Progenitor cell of endocrine pancreas (in vitro differentiated cells): ENCODE results near the gene NCAPH2. TPM values are rescaled to one million over a fixed set of nuclear protein-coding genes. Genes with fewer than 3 reads are reported as not detected.

ENCODE experiments used
- DNase-seq: peaks from one replicate; pipeline ENCODE4 v3.0.0; 2021; ENCODE audit warnings: low spot score; ENCODE audit not compliant: unreplicated experiment
- H3K27ac Mint-ChIP-seq: 2 replicates; pipeline ENCODE4 v1.8.0; 2021; ENCODE audit warnings: mild to moderate bottlenecking, moderate library complexity, mixed read lengths
- H3K27me3 Mint-ChIP-seq: 2 replicates; pipeline ENCODE4 v1.8.0; 2021; ENCODE audit warnings: mixed read lengths
- H3K36me3 Mint-ChIP-seq: 2 replicates; pipeline ENCODE4 v1.8.0; 2022; ENCODE audit warnings: mixed read lengths; ENCODE audit not compliant: insufficient read depth
- H3K4me1 Mint-ChIP-seq: 2 replicates; pipeline ENCODE4 v1.8.0; 2021; ENCODE audit warnings: low read depth, mixed read lengths
- H3K4me3 Mint-ChIP-seq: 2 replicates; pipeline ENCODE4 v1.8.0; 2021; ENCODE audit warnings: low read depth, mild to moderate bottlenecking, moderate library complexity, mixed read lengths
- H3K9me3 Mint-ChIP-seq: 2 replicates; pipeline ENCODE4 v1.8.0; 2021; ENCODE audit warnings: low read depth, mixed read lengths
- total RNA-seq: library from RNA; stranded (reverse); gene quantifications from 2 replicates; pipeline ENCODE4 v1.2.1, GENCODE V29; 2021
- TF ChIP-seq, protein P1 (sequence below): fragments of 200-600 bp; sonication (generic); IDR thresholded peaks from one replicate; pipeline ENCODE4 v1.5.0; 2021; ENCODE audit warnings: antibody characterized with exemption, mild to moderate bottlenecking; ENCODE audit not compliant: unreplicated experiment

The NCAPH2 gene
- total RNA-seq, 1 donor from 2014 or later: 66.5 TPM

DNA sequence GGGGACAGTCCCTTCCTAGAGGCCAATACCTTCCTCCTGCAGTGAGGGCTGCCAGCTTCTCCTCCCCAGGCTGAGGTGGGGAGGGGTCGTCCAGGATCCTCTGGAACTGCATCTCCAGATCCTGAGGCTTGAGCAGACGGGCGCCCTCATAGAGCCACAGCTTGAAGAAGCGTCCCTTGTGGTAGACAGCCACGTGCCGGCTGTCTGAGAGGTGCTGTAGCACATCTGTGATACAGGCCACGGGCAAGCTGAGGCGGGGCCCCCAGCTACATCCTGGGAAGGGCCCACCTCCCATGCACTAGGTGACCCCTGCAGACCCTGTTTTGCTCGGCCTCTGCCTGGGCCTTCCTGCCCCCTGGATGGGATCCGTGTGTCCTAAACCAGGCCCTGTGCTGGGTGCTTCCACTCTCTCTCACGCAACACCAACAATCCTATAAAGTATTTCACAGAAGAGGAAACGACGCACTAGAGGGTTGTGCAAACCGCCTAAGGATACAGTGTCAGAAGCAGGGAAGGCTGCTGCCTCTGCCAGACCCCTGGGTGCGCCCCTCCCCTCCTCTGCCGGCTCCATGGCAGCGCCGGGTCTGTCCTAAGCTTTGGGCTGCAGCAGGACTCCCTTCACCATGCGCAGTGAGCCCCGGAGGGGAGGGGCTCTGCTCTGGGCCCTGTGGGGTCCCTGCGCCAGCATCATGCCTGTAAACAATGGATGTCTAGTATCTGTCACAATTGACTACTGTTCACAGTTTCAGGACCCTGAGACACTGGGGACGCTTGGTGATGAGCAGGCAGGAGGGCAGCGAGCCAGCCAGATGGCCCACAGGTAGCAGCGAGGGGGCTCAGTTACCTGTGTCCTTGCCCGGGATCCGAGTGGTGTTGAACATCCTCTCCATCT, 65.7 kb downstream of the NCAPH2 start:
- Mint-ChIP-seq H3K9me3 (no peaks in the 10 kb centered on the region), H3K27ac (no peak overlapping the region), H3K36me3 (peaks cover 6% of the 10 kb centered on the region), H3K27me3 (no peaks in the 10 kb centered on the region), H3K4me1 (no peaks in the 10 kb centered on the region), H3K4me3 (no peak overlapping the region)
- TF ChIP-seq, protein P1, sequence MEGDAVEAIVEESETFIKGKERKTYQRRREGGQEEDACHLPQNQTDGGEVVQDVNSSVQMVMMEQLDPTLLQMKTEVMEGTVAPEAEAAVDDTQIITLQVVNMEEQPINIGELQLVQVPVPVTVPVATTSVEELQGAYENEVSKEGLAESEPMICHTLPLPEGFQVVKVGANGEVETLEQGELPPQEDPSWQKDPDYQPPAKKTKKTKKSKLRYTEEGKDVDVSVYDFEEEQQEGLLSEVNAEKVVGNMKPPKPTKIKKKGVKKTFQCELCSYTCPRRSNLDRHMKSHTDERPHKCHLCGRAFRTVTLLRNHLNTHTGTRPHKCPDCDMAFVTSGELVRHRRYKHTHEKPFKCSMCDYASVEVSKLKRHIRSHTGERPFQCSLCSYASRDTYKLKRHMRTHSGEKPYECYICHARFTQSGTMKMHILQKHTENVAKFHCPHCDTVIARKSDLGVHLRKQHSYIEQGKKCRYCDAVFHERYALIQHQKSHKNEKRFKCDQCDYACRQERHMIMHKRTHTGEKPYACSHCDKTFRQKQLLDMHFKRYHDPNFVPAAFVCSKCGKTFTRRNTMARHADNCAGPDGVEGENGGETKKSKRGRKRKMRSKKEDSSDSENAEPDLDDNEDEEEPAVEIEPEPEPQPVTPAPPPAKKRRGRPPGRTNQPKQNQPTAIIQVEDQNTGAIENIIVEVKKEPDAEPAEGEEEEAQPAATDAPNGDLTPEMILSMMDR: no peak
- no peak for DNase-seq

DNA sequence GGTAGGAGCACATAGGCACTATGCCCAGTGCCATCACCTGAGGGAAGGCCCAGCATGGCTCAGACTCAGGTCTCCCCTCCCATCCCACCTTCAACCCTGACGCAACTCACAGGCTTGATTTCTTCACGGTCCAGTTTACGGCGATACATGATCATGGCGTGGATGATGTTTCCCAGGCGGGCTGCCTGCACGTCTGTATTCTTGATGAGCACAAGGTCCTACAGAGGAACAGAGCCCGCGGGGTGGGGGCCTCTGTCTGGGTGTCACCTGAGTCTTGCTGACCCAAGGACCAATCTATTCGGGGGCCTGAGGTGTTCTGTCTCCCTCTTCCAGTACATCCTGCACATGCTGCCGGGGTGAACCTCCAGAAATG, 66.3 kb downstream of the NCAPH2 start:
- TF ChIP-seq, protein P1: no peak
- H3K4me3 Mint-ChIP-seq: no peak overlapping the region
- no peaks in the 10 kb centered on the region for H3K9me3 Mint-ChIP-seq
- H3K27me3 Mint-ChIP-seq: no peaks in the 10 kb centered on the region
- no peak for DNase-seq
- no peaks in the 10 kb centered on the region for H3K4me1 Mint-ChIP-seq
- no peak overlapping the region for H3K27ac Mint-ChIP-seq
- peaks cover 5% of the 10 kb centered on the region for H3K36me3 Mint-ChIP-seq

Other genes with a start within 250 kb of the NCAPH2 start
- gene MAPK12, start 246.5 kb upstream of the NCAPH2 start, total RNA-seq: 53.7 and 54.6 TPM in 2 replicates
- gene MAPK11, start 237.8 kb upstream of the NCAPH2 start, total RNA-seq: 2.3 and 2.7 TPM in 2 replicates
- gene PLXNB2, start 200.6 kb upstream of the NCAPH2 start, total RNA-seq: 178 and 182 TPM in 2 replicates
- 35.1 and 36.4 TPM in 2 replicates for gene DENND6B, start 181.2 kb upstream of the NCAPH2 start, total RNA-seq
- 85.7 and 87.9 TPM in 2 replicates for gene PPP6R2, start 164.9 kb upstream of the NCAPH2 start, total RNA-seq
- 86.3 and 96.5 TPM in 2 replicates for gene SBF1, start 33.2 kb upstream of the NCAPH2 start, total RNA-seq
- gene ADM2, start 26.7 kb upstream of the NCAPH2 start, total RNA-seq: 2.9 and 3.2 TPM in 2 replicates
- 0.69 and 0.98 TPM in 2 replicates for gene MIOX, start 21.4 kb upstream of the NCAPH2 start, total RNA-seq
- 59.0 and 65.5 TPM in 2 replicates for gene LMF2, start 522 bp upstream of the NCAPH2 start, total RNA-seq
- gene SCO2, start 17.4 kb downstream of the NCAPH2 start, total RNA-seq: 3.7 TPM in 1 of 2 replicates, not detected in the other
- 1.6 and 2.0 TPM in 2 replicates for gene TYMP, start 21.8 kb downstream of the NCAPH2 start, total RNA-seq
- not detected in 2 replicates for gene KLHDC7B, start 37.7 kb downstream of the NCAPH2 start, total RNA-seq
- gene SYCE3, start 54.7 kb downstream of the NCAPH2 start, total RNA-seq: not detected in 2 replicates
- gene CPT1B, start 70.2 kb downstream of the NCAPH2 start, total RNA-seq: 129 and 136 TPM in 2 replicates
- 124 and 132 TPM in 2 replicates for gene CHKB, start 74.6 kb downstream of the NCAPH2 start, total RNA-seq
- gene MAPK8IP2, start 92.6 kb downstream of the NCAPH2 start, total RNA-seq: 6.4 and 7.7 TPM in 2 replicates
- 36.2 and 37.1 TPM in 2 replicates for gene ARSA, start 119.9 kb downstream of the NCAPH2 start, total RNA-seq
- 6.9 and 7.5 TPM in 2 replicates for gene SHANK3, start 164.6 kb downstream of the NCAPH2 start, total RNA-seq
- gene ACR, start 230.0 kb downstream of the NCAPH2 start, total RNA-seq: 0.62 TPM in 1 of 2 replicates, not detected in the other